CD14-positive monocyte (primary cell): Measurements from ENCODE around the gene ARPC4. TPM values are rescaled to one million over a fixed set of nuclear protein-coding genes. Genes with fewer than 3 reads are reported as not detected.
"Not testable (repeated sequence)": the region's sequence is repeated elsewhere in the genome, so short reads cannot be mapped to it uniquely, and the experiment has no call there.

ENCODE experiments used
- DNase-seq, 3 donors: peaks; one replicate each; pipeline ENCODE4 v3.0.0-alpha.2; 2011 to 2022
- H2AFZ ChIP-seq: 2 replicates; pipeline ENCODE4 v1.6.0; 2012; ENCODE audit warnings: mild to moderate bottlenecking, low read depth, low read length, inconsistent platforms; ENCODE audit not compliant: insufficient read depth, poor library complexity, severe bottlenecking
- H3K27ac ChIP-seq, 2 donors: 1 replicate in 1 of 2; 2 replicates in 1 of 2; pipeline ENCODE4 v1.5.1; 2012 to 2013; ENCODE audit warnings: low read length in 2 of 2, control low read depth in 1 of 2, inconsistent platforms in 1 of 2, low read depth in 1 of 2, mild to moderate bottlenecking in 1 of 2
- H3K27me3 ChIP-seq, 2 donors: one replicate each; pipeline versions ENCODE4 v1.6.0 to v1.6.1; 2011 to 2013; ENCODE audit warnings: low read length in 2 of 2; ENCODE audit not compliant: control insufficient read depth in 2 of 2, insufficient read depth in 2 of 2
- H3K36me3 ChIP-seq, 2 donors: replicated peaks in 1 of 2; 1 replicate in 1 of 2; 2 replicates in 1 of 2; pipeline versions ENCODE4 v1.5.1 to v1.6.1; 2012 to 2013; ENCODE audit warnings: low read length in 2 of 2, control low read depth in 1 of 2, inconsistent platforms in 1 of 2, mild to moderate bottlenecking in 1 of 2; ENCODE audit not compliant: insufficient read depth in 2 of 2, control insufficient read depth in 1 of 2
- H3K4me1 ChIP-seq, 2 donors: 1 replicate in 1 of 2; 2 replicates in 1 of 2; pipeline versions ENCODE4 v1.5.1 to v1.6.1; 2012 to 2013; ENCODE audit warnings: low read length in 2 of 2, control low read depth in 1 of 2, inconsistent platforms in 1 of 2, mild to moderate bottlenecking in 1 of 2, moderate library complexity in 1 of 2; ENCODE audit not compliant: insufficient read depth in 2 of 2, control insufficient read depth in 1 of 2
- H3K4me2 ChIP-seq: replicated peaks from 2 replicates; pipeline ENCODE3; 2012; ENCODE audit warnings: low read length, moderate library complexity, mild to moderate bottlenecking; ENCODE audit not compliant: poor library complexity, severe bottlenecking; ENCODE audit errors: extremely low read depth
- H3K4me3 ChIP-seq, 3 experiments: fragments of 200-600 bp in 1 of 3; sonication (generic) in 1 of 3; replicated peaks in 1 of 3; 1 replicate in 2 of 3; 2 replicates in 1 of 3; pipeline ENCODE4 v1.5.1; 2011 to 2013; ENCODE audit warnings: low read length in 3 of 3, mild to moderate bottlenecking in 3 of 3, control low read depth in 2 of 3, low read depth in 2 of 3, inconsistent platforms in 1 of 3, moderate library complexity in 1 of 3
- H3K79me2 ChIP-seq: 2 replicates; pipeline ENCODE4 v1.6.0; 2012; ENCODE audit warnings: mild to moderate bottlenecking, control low read depth, inconsistent platforms, low read length, moderate library complexity; ENCODE audit not compliant: insufficient read depth
- H3K9ac ChIP-seq: 2 replicates; pipeline ENCODE4 v1.6.0; 2017; ENCODE audit warnings: low read length, mild to moderate bottlenecking; ENCODE audit not compliant: insufficient read depth, poor library complexity, severe bottlenecking
- H3K9me3 ChIP-seq, 2 donors: replicated peaks in 1 of 2; 1 replicate in 1 of 2; 2 replicates in 1 of 2; pipeline versions ENCODE4 v1.5.1 to v1.6.1; 2012 to 2013; ENCODE audit warnings: low read length in 2 of 2, control low read depth in 1 of 2; ENCODE audit not compliant: control insufficient read depth in 1 of 2, insufficient read depth in 1 of 2
- H4K20me1 ChIP-seq: 2 replicates; pipeline ENCODE4 v1.6.0; 2012; ENCODE audit warnings: mild to moderate bottlenecking, low read length, control low read depth, moderate library complexity; ENCODE audit not compliant: insufficient read depth
- H3K27ac Mint-ChIP-seq, 7 donors: one replicate each; pipeline ENCODE4 v1.8.0; 2020; ENCODE audit warnings: mild to moderate bottlenecking in 7 of 7, mixed read lengths in 7 of 7, moderate library complexity in 6 of 7, inconsistent platforms in 2 of 7
- H3K27me3 Mint-ChIP-seq, 3 donors: one replicate each; pipeline ENCODE4 v1.8.0; 2021 to 2022; ENCODE audit warnings: low read depth in 3 of 3, mild to moderate bottlenecking in 3 of 3, mixed read lengths in 3 of 3, moderate library complexity in 3 of 3, inconsistent platforms in 1 of 3
- H3K36me3 Mint-ChIP-seq, 2 donors: one replicate each; pipeline ENCODE4 v1.8.0; 2020; ENCODE audit warnings: mixed read lengths in 2 of 2, inconsistent platforms in 1 of 2, mild to moderate bottlenecking in 1 of 2
- H3K4me1 Mint-ChIP-seq: one replicate; pipeline ENCODE4 v1.8.0; 2020; ENCODE audit warnings: mild to moderate bottlenecking, mixed read lengths
- H3K4me3 Mint-ChIP-seq, 2 donors: one replicate each; pipeline ENCODE4 v1.8.0; 2020; ENCODE audit warnings: mild to moderate bottlenecking in 2 of 2, mixed read lengths in 2 of 2, moderate library complexity in 1 of 2
- H3K9me3 Mint-ChIP-seq, 7 donors: one replicate each; pipeline ENCODE4 v1.8.0; 2020 to 2022; ENCODE audit warnings: mixed read lengths in 7 of 7, mild to moderate bottlenecking in 6 of 7, moderate library complexity in 6 of 7, inconsistent platforms in 2 of 7
- CTCF ChIP-seq: fragments of 200-600 bp; IDR thresholded peaks from one replicate; pipeline ENCODE4 v1.8.0; 2022; ENCODE audit warnings: antibody characterized with exemption, mild to moderate bottlenecking
- WGBS: methylation state at CpG from one replicate; pipeline ENCODE4 v1.1.5; 2013; ENCODE audit warnings: missing lambda C conversion rate; ENCODE audit not compliant: insufficient coverage; 5-methylcytosine and 5-hydroxymethylcytosine counted together
- intact Hi-C, 2 donors: fragments of 100-400 bp; cut with micrococcal nuclease; formaldehyde crosslinking; loops; one replicate each; pipeline versions ENCODE4 v1.15.0 to v1.15.1; 2023
- polyA plus RNA-seq, 3 donors: library from polyadenylated mRNA; depleted of rRNA in 1 of 3; unstranded in 2 of 3; stranded (reverse) in 1 of 3; fragments of 300-500 nt in 2 of 3; fragments of >200 nt in 1 of 3; fragmentation: Illumina TruSeq in 2 of 3; gene quantifications; 1 replicate in 2 of 3; 2 replicates in 1 of 3; pipeline ENCODE4 v1.2.3, GENCODE V29; 2012 to 2021

Gene ARPC4
- polyA plus RNA-seq, 3 donors = 211 to 390 (median 389) TPM

- H3K79me2 ChIP-seq = peaks cover 10% of the 10 kb centered on the region
- no peak overlapping the region for H2AFZ ChIP-seq
- H3K27ac Mint-ChIP-seq = no peak overlapping the region
- peaks cover 0 to 5% (median 0%) of the 10 kb centered on the region in 3 donors for H3K27me3 Mint-ChIP-seq
- TF ChIP-seq CTCF = no peak
- no peak for DNase-seq
- no peaks in the 10 kb centered on the region for H3K27me3 ChIP-seq
- intact Hi-C loops = loop anchor here in 1 of 2 donors (10.0 kb wide), 1 partner anchor 51 kb away; the partner anchor contains the start of genes ARPC4 and TADA3
- no peak overlapping the region for H3K9ac ChIP-seq
- peaks cover 8 to 12% of the 10 kb centered on the region in 2 donors for H3K36me3 ChIP-seq
- peaks cover 0 to 3% (median 0%) of the 10 kb centered on the region in 7 donors for H3K9me3 Mint-ChIP-seq
- no peak overlapping the region for H3K27ac ChIP-seq
- no peaks in the 10 kb centered on the region for H4K20me1 ChIP-seq
- H3K4me1 Mint-ChIP-seq = peaks cover 28% of the 10 kb centered on the region
- H3K4me1 ChIP-seq = peaks cover 23% of the 10 kb centered on the region in 2 donors
- H3K4me3 Mint-ChIP-seq = no peak overlapping the region
- no peak overlapping the region for H3K4me2 ChIP-seq
- WGBS = 70% methylated on average over 6 of the region's 6 CpGs
- H3K36me3 Mint-ChIP-seq = peaks cover 12 to 13% of the 10 kb centered on the region in 2 donors
- H3K4me3 ChIP-seq = no peak overlapping the region
- H3K9me3 ChIP-seq = no peaks in the 10 kb centered on the region
These were observed 53.3 kb downstream of the ARPC4 start for GRCh38 chr3:9846231-9846630.

GRCh38 chr3:9846931-9847488 is 54.1 kb downstream of the ARPC4 start:
- no peak for TF ChIP-seq CTCF
- no peak overlapping the region for H3K27ac ChIP-seq
- peaks cover 0 to 3% (median 0%) of the 10 kb centered on the region in 3 donors for H3K27me3 Mint-ChIP-seq
- H3K4me1 ChIP-seq = peaks cover 23% of the 10 kb centered on the region in 2 donors
- peaks cover 0 to 3% (median 0%) of the 10 kb centered on the region in 7 donors for H3K9me3 Mint-ChIP-seq
- H3K4me2 ChIP-seq = no peak overlapping the region
- H3K4me3 ChIP-seq = no peak overlapping the region
- H3K36me3 ChIP-seq = peaks cover 0 to 4% of the 10 kb centered on the region in 2 donors
- DNase-seq = no peak
- no peak overlapping the region for H3K9ac ChIP-seq
- H3K27me3 ChIP-seq = no peaks in the 10 kb centered on the region
- H3K4me1 Mint-ChIP-seq = peaks cover 28% of the 10 kb centered on the region
- no peak overlapping the region for H3K4me3 Mint-ChIP-seq
- no peak overlapping the region for H2AFZ ChIP-seq
- WGBS = 92% methylated on average over 5 of the region's 6 CpGs
- H3K36me3 Mint-ChIP-seq = peaks cover 5 to 6% of the 10 kb centered on the region in 2 donors
- intact Hi-C loops = loop anchor here in 1 of 2 donors (10.0 kb wide), 1 partner anchor 52 kb away; the partner anchor contains the start of genes ARPC4 and TADA3
- no peaks in the 10 kb centered on the region for H4K20me1 ChIP-seq
- no peaks in the 10 kb centered on the region for H3K9me3 ChIP-seq
- peaks cover 10% of the 10 kb centered on the region for H3K79me2 ChIP-seq
- no peak overlapping the region for H3K27ac Mint-ChIP-seq

GRCh38 chr3:9847870-9848269 is 55.0 kb downstream of the ARPC4 start:
- not testable (repeated sequence) for H4K20me1 ChIP-seq, H3K27me3 ChIP-seq, H3K27ac Mint-ChIP-seq, H3K36me3 Mint-ChIP-seq, H2AFZ ChIP-seq, H3K4me3 ChIP-seq, DNase-seq, H3K9me3 ChIP-seq, H3K27ac ChIP-seq, H3K9me3 Mint-ChIP-seq, H3K9ac ChIP-seq, H3K27me3 Mint-ChIP-seq, H3K79me2 ChIP-seq, H3K4me2 ChIP-seq, H3K4me3 Mint-ChIP-seq, H3K36me3 ChIP-seq
- no CpG with 5 or more reads among the region's 9 CpGs for WGBS
- peaks cover 20% of the 10 kb centered on the region for H3K4me1 Mint-ChIP-seq
- peaks cover 18 to 20% of the 10 kb centered on the region in 2 donors for H3K4me1 ChIP-seq
- intact Hi-C loops = loop anchor here in 1 of 2 donors (10.0 kb wide), 1 partner anchor 53 kb away; the partner anchor contains the start of genes ARPC4 and TADA3
